ENCODE measurements around the gene MVB12B.
"Not testable (repeated sequence)": the region's sequence is repeated elsewhere in the genome, so short reads cannot be mapped to it uniquely, and the experiment has no call there.

Gene MVB12B

GRCh38 chr9:126472198-126472947, 145.7 kb downstream of the MVB12B start:
- no peak for DNase-seq (ENCODE audit: low read depth in 2 of 2)

GRCh38 chr9:126472948-126473298, 146.3 kb downstream of the MVB12B start:
- no peak for DNase-seq (ENCODE audit: low read depth in 2 of 2)

- no peak for DNase-seq (ENCODE audit: low read depth in 2 of 2)
Observed at GRCh38 chr9:126474206-126474765, 147.7 kb downstream of the MVB12B start.

- no peak for DNase-seq (ENCODE audit: low read depth in 2 of 2)
Observed at GRCh38 chr9:126474786-126475485, 148.3 kb downstream of the MVB12B start.

GRCh38 chr9:126475933-126476555, 149.4 kb downstream of the MVB12B start:
- no peak for DNase-seq (ENCODE audit: low read depth in 2 of 2)

GRCh38 chr9:126477432-126477831, 150.8 kb downstream of the MVB12B start:
- DNase-seq (ENCODE audit: low read depth in 2 of 2) = not testable (repeated sequence)

- no peak for DNase-seq (ENCODE audit: low read depth in 2 of 2)
Observed at GRCh38 chr9:126478216-126478981, 151.8 kb downstream of the MVB12B start.

- DNase-seq (ENCODE audit: low read depth in 2 of 2) = no peak
Observed at GRCh38 chr9:126479515-126479914, 152.9 kb downstream of the MVB12B start.

- DNase-seq (ENCODE audit: low read depth in 2 of 2) = no peak
Observed at GRCh38 chr9:126480813-126481212, 154.2 kb downstream of the MVB12B start.

- DNase-seq (ENCODE audit: low read depth in 2 of 2) = no peak
Observed at GRCh38 chr9:126481862-126482261, 155.2 kb downstream of the MVB12B start.

- no peak for DNase-seq (ENCODE audit: low read depth in 2 of 2)
Observed at GRCh38 chr9:126482361-126483044, 155.9 kb downstream of the MVB12B start.

- DNase-seq (ENCODE audit: low read depth in 2 of 2) = no peak
Observed at GRCh38 chr9:126483468-126484073, 156.9 kb downstream of the MVB12B start.

GRCh38 chr9:126485662-126486061, 159.0 kb downstream of the MVB12B start:
- no peak for DNase-seq (ENCODE audit: low read depth in 2 of 2)

GRCh38 chr9:126486276-126486675, 159.6 kb downstream of the MVB12B start:
- no peak for DNase-seq (ENCODE audit: low read depth in 2 of 2)

GRCh38 chr9:126487856-126488255, 161.2 kb downstream of the MVB12B start:
- DNase-seq (ENCODE audit: low read depth in 2 of 2) = no peak

GRCh38 chr9:126488310-126488709, 161.7 kb downstream of the MVB12B start:
- DNase-seq (ENCODE audit: low read depth in 2 of 2) = no peak

- DNase-seq (ENCODE audit: low read depth in 2 of 2) = no peak
Observed at GRCh38 chr9:126488881-126489404, 162.3 kb downstream of the MVB12B start.

GRCh38 chr9:126489581-126490213, 163.1 kb downstream of the MVB12B start:
- no peak for DNase-seq (ENCODE audit: low read depth in 2 of 2)

- no peak for DNase-seq (ENCODE audit: low read depth in 2 of 2)
Observed at GRCh38 chr9:126490214-126490631, 163.6 kb downstream of the MVB12B start.

All from stimulated activated CD8-positive, alpha-beta memory T cell treated with anti-CD3 and anti-CD28 coated beads, Interleukin-2, amount 100 ng/mL, for 48 hours (primary cell).